Smooth muscle cell (in vitro differentiated cells): Measurements from ENCODE around the gene EIF3L. TPM values are rescaled to one million over a fixed set of nuclear protein-coding genes. Genes with fewer than 3 reads are reported as not detected.

Experiments used
- DNase-seq: peaks from one replicate; lab custom pipeline; 2025; ENCODE audit not compliant: unreplicated experiment; lab: John Stamatoyannopoulos, UW
- H2AFZ ChIP-seq: fragments of 200-600 bp; sonication (generic); 2 replicates; pipeline ENCODE4 v1.6.0; 2016; ENCODE audit warnings: antibody characterized with exemption, low read depth, mild to moderate bottlenecking
- H3F3A ChIP-seq: fragments of 200-600 bp; sonication (generic); 2 replicates; pipeline ENCODE4 v1.6.0; 2017; ENCODE audit warnings: antibody characterized with exemption, low read depth
- H3K27ac ChIP-seq: fragments of 200-600 bp; sonication (generic); 2 replicates; pipeline ENCODE4 v1.5.1; 2016; ENCODE audit warnings: low read depth, mild to moderate bottlenecking
- H3K27me3 ChIP-seq: fragments of 200-600 bp; sonication (generic); 2 replicates; pipeline ENCODE4 v1.6.1; 2016; ENCODE audit warnings: low read depth, mild to moderate bottlenecking
- H3K36me3 ChIP-seq: fragments of 200-600 bp; sonication (generic); 2 replicates; pipeline ENCODE4 v1.5.1; 2016; ENCODE audit warnings: low read depth
- H3K4me1 ChIP-seq: fragments of 200-600 bp; sonication (generic); 2 replicates; pipeline ENCODE4 v1.5.1; 2016; ENCODE audit warnings: low read depth
- H3K4me2 ChIP-seq: fragments of 200-600 bp; sonication (generic); 2 replicates; pipeline ENCODE4 v1.6.0; 2016; ENCODE audit warnings: mild to moderate bottlenecking
- H3K4me3 ChIP-seq: fragments of 200-600 bp; sonication (generic); 2 replicates; pipeline ENCODE4 v1.5.1; 2016; ENCODE audit warnings: mild to moderate bottlenecking
- H3K79me2 ChIP-seq: fragments of 200-600 bp; sonication (generic); 2 replicates; pipeline ENCODE4 v1.6.0; 2016; ENCODE audit warnings: low read depth, mild to moderate bottlenecking
- H3K9ac ChIP-seq: fragments of 200-600 bp; sonication (generic); 2 replicates; pipeline ENCODE4 v1.6.0; 2016; ENCODE audit warnings: low read depth
- H3K9me3 ChIP-seq: fragments of 200-600 bp; sonication (generic); replicated peaks from 2 replicates; pipeline ENCODE4 v1.5.1; 2016; ENCODE audit warnings: low read depth
- H4K20me1 ChIP-seq: fragments of 200-600 bp; sonication (generic); 2 replicates; pipeline ENCODE4 v1.6.0; 2016; ENCODE audit warnings: low read depth
- WGBS: methylation state at CpG from one replicate; pipeline ENCODE4 v1.1.7; 2016; ENCODE audit warnings: low lambda C conversion rate; 5-methylcytosine and 5-hydroxymethylcytosine counted together
- polyA plus RNA-seq: library from polyadenylated mRNA; unstranded; fragments of >200 nt; fragmentation: Nextera tagmentation; extraction: Ambion mirVana; gene quantifications from 2 replicates; pipeline ENCODE4 v1.2.1, GENCODE V29; 2016
- total RNA-seq: library from RNA; depleted of rRNA; stranded (reverse); fragments of >200 nt; gene quantifications from 2 replicates; pipeline ENCODE4 v1.2.3, GENCODE V29; 2014
- TF ChIP-seq, protein P1 (sequence below): fragments of 200-600 bp; sonication (generic); IDR thresholded peaks from 2 replicates; pipeline ENCODE4 v1.5.1; 2017; ENCODE audit warnings: borderline replicate concordance, mild to moderate bottlenecking, antibody characterized with exemption; ENCODE audit not compliant: insufficient read depth, poor library complexity, severe bottlenecking

Gene EIF3L
- total and polyA plus RNA-seq, 2 experiments from 2014 or later: 182 to 274 TPM

DNA sequence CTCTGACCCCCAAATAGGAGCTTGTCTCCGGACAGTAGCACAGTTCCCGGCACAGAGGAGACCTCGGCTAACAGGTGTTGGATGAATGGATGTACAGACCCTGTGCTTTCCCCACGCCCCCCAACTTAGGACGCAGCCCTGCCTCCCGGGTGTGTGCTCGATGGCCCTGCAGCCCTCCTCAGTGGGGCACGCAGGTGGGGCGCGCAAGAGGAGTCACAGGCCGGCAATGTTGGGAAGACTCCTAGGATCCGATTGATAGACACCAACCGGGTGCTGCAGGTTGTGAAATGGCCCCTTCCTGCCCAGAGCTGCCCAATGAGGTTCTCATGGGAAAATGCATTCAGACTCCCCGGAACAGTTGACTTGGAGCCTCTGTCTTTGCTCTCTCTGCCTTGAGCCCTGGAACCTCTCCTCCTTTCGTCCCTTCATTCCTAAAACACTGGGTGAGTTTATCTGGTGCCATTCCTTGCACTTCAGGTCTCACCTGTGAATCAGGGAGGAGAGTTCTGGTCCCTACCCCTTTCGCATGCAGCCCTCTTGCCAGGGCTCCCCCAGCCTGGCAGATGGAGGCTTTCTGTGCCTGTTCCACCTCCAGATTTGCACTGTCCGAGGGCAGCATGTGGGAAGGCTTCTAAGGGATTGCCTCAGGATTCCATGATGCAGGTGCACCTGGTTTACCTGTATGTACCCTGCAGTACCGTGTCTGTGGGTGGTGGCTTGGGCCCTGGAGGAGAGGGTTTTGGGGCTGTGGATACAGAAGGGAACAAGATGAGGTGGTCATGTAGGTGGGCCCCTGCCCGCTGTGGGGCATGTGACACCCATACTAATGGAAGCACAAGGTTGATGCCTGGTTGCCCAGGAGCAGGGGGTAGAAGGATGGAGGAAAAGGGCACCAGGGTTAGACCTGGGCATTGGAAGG, 58.1 kb downstream of the EIF3L start:
- Histone ChIP-seq H2AFZ (no peak overlapping the region), H3K36me3 (no peaks in the 10 kb centered on the region), H3K27me3 (no peaks in the 10 kb centered on the region), H3K79me2 (peaks cover 43% of the 10 kb centered on the region), H3K4me1 (peaks cover 10% of the 10 kb centered on the region), H3K4me3 (peak overlapping the region; percentile 62), H3F3A (peaks cover 8% of the 10 kb centered on the region), H3K9ac (peak overlapping the region; percentile 76), H3K27ac (peak overlapping the region; percentile 68), H3K4me2 (peak overlapping the region; percentile 93), H4K20me1 (peaks cover 49% of the 10 kb centered on the region), H3K9me3 (no peaks in the 10 kb centered on the region)
- DNase-seq: no peak
- TF ChIP-seq, protein P1, sequence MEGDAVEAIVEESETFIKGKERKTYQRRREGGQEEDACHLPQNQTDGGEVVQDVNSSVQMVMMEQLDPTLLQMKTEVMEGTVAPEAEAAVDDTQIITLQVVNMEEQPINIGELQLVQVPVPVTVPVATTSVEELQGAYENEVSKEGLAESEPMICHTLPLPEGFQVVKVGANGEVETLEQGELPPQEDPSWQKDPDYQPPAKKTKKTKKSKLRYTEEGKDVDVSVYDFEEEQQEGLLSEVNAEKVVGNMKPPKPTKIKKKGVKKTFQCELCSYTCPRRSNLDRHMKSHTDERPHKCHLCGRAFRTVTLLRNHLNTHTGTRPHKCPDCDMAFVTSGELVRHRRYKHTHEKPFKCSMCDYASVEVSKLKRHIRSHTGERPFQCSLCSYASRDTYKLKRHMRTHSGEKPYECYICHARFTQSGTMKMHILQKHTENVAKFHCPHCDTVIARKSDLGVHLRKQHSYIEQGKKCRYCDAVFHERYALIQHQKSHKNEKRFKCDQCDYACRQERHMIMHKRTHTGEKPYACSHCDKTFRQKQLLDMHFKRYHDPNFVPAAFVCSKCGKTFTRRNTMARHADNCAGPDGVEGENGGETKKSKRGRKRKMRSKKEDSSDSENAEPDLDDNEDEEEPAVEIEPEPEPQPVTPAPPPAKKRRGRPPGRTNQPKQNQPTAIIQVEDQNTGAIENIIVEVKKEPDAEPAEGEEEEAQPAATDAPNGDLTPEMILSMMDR: no peak
- WGBS: 58% methylated on average over 19 of the region's 19 CpGs

DNA sequence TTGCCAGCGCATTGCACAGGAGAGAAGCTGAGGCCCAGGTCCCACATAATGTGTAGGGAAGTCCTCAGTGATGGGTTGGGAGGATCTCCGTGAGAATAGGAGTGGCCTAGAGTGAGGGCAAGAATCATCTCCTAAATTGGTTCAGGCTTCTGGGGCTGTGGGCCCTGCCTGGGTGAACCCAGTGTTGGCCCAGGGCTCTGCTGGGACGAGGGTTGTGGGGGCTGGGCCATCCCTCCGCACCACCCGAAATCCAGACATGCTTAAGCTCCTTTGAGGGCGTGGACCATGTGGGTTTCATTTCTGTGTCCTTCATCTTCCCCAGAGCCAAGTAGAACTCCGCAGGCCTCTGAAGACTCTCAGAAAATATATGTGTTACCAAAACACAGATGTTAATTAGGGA, 60.5 kb downstream of the EIF3L start:
- H3K27ac ChIP-seq: no peak overlapping the region
- peaks cover 10% of the 10 kb centered on the region for H3K4me1 ChIP-seq
- H3K79me2 ChIP-seq: peaks cover 43% of the 10 kb centered on the region
- no peaks in the 10 kb centered on the region for H3K36me3 ChIP-seq
- H3K4me2 ChIP-seq: no peak overlapping the region
- TF ChIP-seq, protein P1: no peak
- peaks cover 51% of the 10 kb centered on the region for H4K20me1 ChIP-seq
- H3K4me3 ChIP-seq: no peak overlapping the region
- whole genome bisulfite sequencing: 85% methylated on average over 7 of the region's 7 CpGs
- no peak overlapping the region for H3K9ac ChIP-seq
- no peaks in the 10 kb centered on the region for H3K9me3 ChIP-seq
- H3F3A ChIP-seq: peaks cover 2% of the 10 kb centered on the region
- no peaks in the 10 kb centered on the region for H3K27me3 ChIP-seq
- no peak overlapping the region for H2AFZ ChIP-seq
- no peak for DNase-seq

DNA sequence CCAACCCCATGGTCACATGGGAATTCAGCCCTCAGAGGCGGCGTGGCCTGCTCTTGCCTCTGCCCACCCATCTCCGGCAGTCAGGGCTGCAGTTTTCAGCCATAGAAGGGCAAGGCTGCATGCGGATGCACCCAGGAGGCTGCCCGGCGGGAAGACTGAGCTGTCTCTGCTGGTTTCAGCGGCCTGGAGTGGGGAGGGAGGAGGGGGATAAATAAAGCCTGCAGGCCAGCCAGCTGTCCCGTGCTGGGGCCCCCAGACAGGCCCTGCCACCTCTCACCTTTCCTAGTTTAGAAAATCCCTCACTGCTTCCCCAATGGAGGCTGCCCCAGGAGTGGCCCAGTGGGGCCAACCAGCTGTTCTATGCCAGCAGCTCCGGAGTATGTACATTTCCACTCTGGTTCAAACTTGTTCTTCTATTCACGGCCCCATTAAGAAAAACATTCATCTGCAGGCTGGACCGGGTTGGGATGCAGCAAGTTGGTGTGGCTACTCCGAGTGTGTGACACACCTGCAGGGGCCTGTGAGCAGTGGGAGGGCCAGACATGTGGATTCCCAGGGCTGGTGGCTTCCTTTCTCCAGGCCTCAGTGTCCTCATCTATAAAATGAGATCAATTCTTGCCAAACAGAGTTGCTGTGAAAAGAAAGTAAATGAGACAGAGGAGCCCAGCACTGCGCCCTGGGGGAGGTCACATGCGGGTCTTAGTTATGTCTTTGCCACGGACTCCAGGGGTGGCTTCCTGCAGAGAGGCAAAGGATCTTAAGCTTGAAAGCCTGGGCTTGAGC, 61.9 kb downstream of the EIF3L start:
- Histone ChIP-seq H4K20me1 (peaks cover 51% of the 10 kb centered on the region), H3K4me2 (no peak overlapping the region)

More for the DNA sequence above, 61.9 kb downstream of the EIF3L start:
- H3K9me3 ChIP-seq: no peaks in the 10 kb centered on the region
- DNase-seq: no peak
- H2AFZ ChIP-seq: no peak overlapping the region
- no peaks in the 10 kb centered on the region for H3F3A ChIP-seq
- H3K9ac ChIP-seq: no peak overlapping the region
- peaks cover 43% of the 10 kb centered on the region for H3K79me2 ChIP-seq
- no peak overlapping the region for H3K4me3 ChIP-seq
- WGBS: 70% methylated on average over 15 of the region's 15 CpGs
- H3K27ac ChIP-seq: no peak overlapping the region
- TF ChIP-seq, protein P1: no peak
- H3K4me1 ChIP-seq: peaks cover 10% of the 10 kb centered on the region
- no peaks in the 10 kb centered on the region for H3K27me3 ChIP-seq
- no peaks in the 10 kb centered on the region for H3K36me3 ChIP-seq
